IPS-15b (cell line): ENCODE results near the gene UCMA.
"Not testable (repeated sequence)": the region's sequence is repeated elsewhere in the genome, so short reads cannot be mapped to it uniquely, and the experiment has no call there.

Experiments used
- H3K27me3 ChIP-seq: one replicate; pipeline ENCODE4 v1.6.1; 2013; ENCODE audit warnings: low read length; ENCODE audit not compliant: control insufficient read depth, insufficient read depth
- H3K36me3 ChIP-seq: one replicate; pipeline ENCODE4 v1.6.1; 2013; ENCODE audit warnings: low read length; ENCODE audit not compliant: control insufficient read depth, insufficient read depth
- H3K4me1 ChIP-seq: one replicate; pipeline ENCODE4 v1.6.1; 2013; ENCODE audit warnings: mild to moderate bottlenecking, low read length; ENCODE audit not compliant: control insufficient read depth, insufficient read depth
- H3K4me3 ChIP-seq: one replicate; pipeline ENCODE4 v1.5.1; 2013; ENCODE audit warnings: low read depth, low read length
- H3K9ac ChIP-seq: one replicate; pipeline ENCODE4 v1.6.1; 2013; ENCODE audit warnings: low read depth, mild to moderate bottlenecking, low read length
- H3K9me3 ChIP-seq: one replicate; pipeline ENCODE4 v1.6.1; 2013; ENCODE audit warnings: mild to moderate bottlenecking, low read length; ENCODE audit not compliant: control insufficient read depth, insufficient read depth

The UCMA gene, protein sequence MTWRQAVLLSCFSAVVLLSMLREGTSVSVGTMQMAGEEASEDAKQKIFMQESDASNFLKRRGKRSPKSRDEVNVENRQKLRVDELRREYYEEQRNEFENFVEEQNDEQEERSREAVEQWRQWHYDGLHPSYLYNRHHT

DNA sequence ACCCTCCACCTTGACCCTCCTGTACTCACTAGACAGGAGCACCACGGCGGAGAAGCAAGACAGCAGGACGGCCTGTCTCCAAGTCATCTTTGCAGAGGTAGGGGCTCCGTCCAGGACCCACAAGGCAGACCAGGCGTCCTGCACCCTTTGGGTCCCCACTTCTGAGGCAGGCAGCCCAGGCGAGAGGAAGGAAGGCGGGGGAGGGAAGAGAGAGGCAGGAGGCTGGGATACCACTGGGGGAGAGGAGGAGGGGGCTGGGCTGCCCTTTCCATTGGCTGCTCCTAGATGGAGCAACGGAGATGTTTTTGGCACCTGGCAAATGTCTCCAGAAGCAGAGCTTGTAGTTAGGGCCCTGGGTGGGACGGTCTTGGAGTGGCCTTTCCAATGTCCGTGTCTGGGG is at the start of gene UCMA:
Gene UCMA, minus strand, starts transcription at position 203 of the 400 bp plus-strand sequence. Its CDS starts 116 bp downstream, at position 87.
- Histone ChIP-seq H3K9ac (no peak within 1 kb of the TSS), H3K9me3 (no peaks in the 10 kb centered on the region), H3K4me1 (peaks cover 8% of the 10 kb centered on the region), H3K27me3 (no peaks in the 10 kb centered on the region), H3K4me3 (no peak within 1 kb of the TSS), H3K36me3 (no peaks in the 10 kb centered on the region)

DNA sequence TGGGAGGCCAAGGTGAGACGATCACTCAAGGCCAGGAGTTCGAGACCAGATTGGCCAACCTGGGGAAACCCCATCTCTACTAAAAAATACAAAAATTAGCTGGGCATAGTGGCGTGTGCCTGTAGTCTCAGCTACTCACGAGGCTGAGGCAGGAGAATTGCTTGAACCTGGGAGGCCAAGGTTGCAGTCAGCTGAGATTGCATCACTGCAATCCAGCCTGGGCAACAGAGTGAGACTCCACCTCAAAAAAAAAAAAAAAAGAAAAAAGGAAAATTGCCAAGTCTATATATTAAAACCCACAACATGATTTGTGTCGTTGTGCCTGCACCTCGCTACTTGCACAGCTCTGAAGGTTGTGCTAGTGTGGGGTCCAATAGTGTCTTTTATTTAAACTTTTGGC is 48.2 kb upstream of the UCMA start:
- H3K36me3 ChIP-seq, H3K27me3 ChIP-seq, H3K4me1 ChIP-seq, H3K9me3 ChIP-seq, H3K4me3 ChIP-seq, H3K9ac ChIP-seq: not testable (repeated sequence)

DNA sequence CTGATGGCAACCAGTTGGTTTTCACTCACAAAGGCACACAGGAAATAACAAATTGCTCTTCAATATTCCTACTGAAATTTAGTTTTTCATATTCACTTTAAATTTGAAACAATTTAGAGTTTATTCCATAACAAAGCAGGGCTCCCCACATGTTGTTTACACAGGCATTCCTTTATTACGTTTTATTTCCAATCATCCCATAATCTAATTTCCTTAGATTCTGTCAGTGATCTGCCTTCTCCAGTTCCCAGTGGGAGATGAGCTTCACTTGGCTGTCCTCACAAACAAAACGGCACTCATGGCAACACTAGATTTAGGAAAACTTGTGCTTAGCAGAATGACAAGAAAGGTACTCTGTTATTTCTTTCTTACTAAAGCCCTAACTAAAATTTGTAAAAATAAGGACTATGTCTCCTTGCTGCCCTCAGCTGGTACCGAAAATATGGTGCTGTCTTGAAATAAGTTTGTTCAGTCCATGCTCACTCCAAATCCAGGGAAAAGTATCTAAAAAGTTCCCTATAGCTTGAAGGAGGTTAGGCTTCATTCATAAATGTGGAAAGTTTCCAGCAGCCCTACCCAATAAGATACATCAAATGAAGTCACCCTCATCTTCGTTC is 42.7 kb upstream of the UCMA start:
- Histone ChIP-seq H3K4me3 (no peak overlapping the region), H3K9me3 (no peaks in the 10 kb centered on the region), H3K9ac (no peak overlapping the region), H3K27me3 (no peaks in the 10 kb centered on the region), H3K36me3 (no peaks in the 10 kb centered on the region), H3K4me1 (peaks cover 4% of the 10 kb centered on the region)

GRCh38 chr10:13276146-13276545 is 42.0 kb upstream of the UCMA start:
- H3K4me3 ChIP-seq, H3K27me3 ChIP-seq, H3K36me3 ChIP-seq, H3K9me3 ChIP-seq, H3K9ac ChIP-seq, H3K4me1 ChIP-seq: not testable (repeated sequence)

GRCh38 chr10:13272164-13272571 is 38.0 kb upstream of the UCMA start:
- Histone ChIP-seq H3K9ac (no peak overlapping the region), H3K9me3 (no peaks in the 10 kb centered on the region), H3K36me3 (no peaks in the 10 kb centered on the region), H3K27me3 (no peaks in the 10 kb centered on the region), H3K4me1 (peaks cover 13% of the 10 kb centered on the region), H3K4me3 (no peak overlapping the region)

DNA sequence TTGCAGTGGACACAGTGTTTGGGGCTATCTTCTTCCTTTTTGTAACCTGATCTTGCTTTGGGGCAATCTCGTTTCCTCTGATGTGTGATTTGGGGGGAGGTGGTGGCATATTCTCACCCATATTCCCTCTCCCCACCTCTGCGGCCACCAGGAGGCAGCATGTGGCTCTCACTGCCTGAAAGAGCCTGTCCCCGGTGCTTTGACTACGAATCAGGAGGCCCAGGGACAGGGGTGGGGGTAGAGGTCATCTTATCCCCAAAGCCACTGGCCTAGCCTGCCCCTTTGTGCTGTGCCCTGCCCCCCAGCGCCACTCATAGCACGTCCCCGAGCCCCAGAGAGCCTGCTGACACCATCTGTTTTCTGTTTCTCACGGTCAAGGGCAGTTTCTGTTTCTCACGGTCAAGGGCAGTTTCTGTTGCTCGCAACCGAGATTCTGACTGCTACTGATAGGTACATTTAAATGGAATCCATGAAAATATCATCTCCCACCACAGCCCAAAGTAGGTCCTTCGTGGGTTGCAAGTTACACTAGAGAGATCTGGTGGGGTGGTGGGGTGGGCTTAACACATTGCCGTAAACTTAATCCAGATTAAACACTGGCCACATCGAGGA is 37.5 kb upstream of the UCMA start:
- Histone ChIP-seq H3K9me3 (no peaks in the 10 kb centered on the region), H3K36me3 (no peaks in the 10 kb centered on the region), H3K9ac (no peak overlapping the region), H3K4me1 (peaks cover 13% of the 10 kb centered on the region), H3K27me3 (no peaks in the 10 kb centered on the region), H3K4me3 (no peak overlapping the region)

DNA sequence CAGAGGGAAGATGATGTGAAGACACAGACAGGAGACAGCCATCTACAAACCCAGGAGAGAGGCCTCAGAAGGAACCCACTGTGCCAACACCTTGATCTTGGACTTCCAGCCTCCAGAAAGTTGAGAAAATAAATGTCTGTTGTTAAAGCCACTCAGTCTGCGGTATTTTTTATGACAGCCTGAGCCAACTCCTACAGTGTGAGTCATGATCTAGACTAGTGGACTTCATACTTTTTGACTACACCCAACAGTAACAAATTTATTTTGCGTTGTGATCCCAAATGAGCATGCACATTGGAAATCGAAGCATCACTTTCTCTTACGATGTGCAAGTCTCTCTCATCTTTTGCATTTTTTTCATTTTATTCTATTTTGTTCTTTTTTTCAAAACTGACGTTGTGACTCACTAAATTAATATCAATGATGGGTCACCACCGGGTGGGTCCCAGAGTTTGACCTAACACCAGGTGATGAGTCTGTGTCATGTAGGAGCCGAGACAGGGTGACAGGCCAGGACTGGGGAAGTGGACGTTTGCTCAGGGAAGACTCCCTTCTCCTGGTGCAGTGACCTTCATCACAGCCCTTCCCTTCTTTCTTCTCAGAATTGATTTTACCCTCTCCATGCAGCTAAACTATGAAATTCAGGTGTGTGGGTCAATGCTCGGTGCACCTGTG is 36.8 kb upstream of the UCMA start:
- no peak overlapping the region for H3K9ac ChIP-seq
- peaks cover 13% of the 10 kb centered on the region for H3K4me1 ChIP-seq
- no peak overlapping the region for H3K4me3 ChIP-seq

GRCh38 chr10:13268841-13269240 is 34.7 kb upstream of the UCMA start:
- Histone ChIP-seq H3K4me1 (peaks cover 13% of the 10 kb centered on the region), H3K27me3 (no peaks in the 10 kb centered on the region), H3K9me3 (no peaks in the 10 kb centered on the region), H3K36me3 (no peaks in the 10 kb centered on the region), H3K9ac (no peak overlapping the region), H3K4me3 (no peak overlapping the region)

More for the DNA sequence above, 36.8 kb upstream of the UCMA start:
- H3K9me3 ChIP-seq, result no peaks in the 10 kb centered on the region
- H3K27me3 ChIP-seq, result no peaks in the 10 kb centered on the region
- H3K36me3 ChIP-seq, result no peaks in the 10 kb centered on the region

GRCh38 chr10:13268310-13268709 is 34.1 kb upstream of the UCMA start:
- Histone ChIP-seq H3K9me3 (no peaks in the 10 kb centered on the region), H3K4me3 (no peak overlapping the region), H3K4me1 (peaks cover 13% of the 10 kb centered on the region), H3K9ac (no peak overlapping the region), H3K27me3 (no peaks in the 10 kb centered on the region), H3K36me3 (no peaks in the 10 kb centered on the region)

GRCh38 chr10:13263591-13263990 is 29.4 kb upstream of the UCMA start:
- no peak overlapping the region for H3K9ac ChIP-seq
- no peak overlapping the region for H3K4me3 ChIP-seq
- no peaks in the 10 kb centered on the region for H3K27me3 ChIP-seq
- no peaks in the 10 kb centered on the region for H3K36me3 ChIP-seq
- H3K4me1 ChIP-seq, result no peaks in the 10 kb centered on the region
- H3K9me3 ChIP-seq, result no peaks in the 10 kb centered on the region

DNA sequence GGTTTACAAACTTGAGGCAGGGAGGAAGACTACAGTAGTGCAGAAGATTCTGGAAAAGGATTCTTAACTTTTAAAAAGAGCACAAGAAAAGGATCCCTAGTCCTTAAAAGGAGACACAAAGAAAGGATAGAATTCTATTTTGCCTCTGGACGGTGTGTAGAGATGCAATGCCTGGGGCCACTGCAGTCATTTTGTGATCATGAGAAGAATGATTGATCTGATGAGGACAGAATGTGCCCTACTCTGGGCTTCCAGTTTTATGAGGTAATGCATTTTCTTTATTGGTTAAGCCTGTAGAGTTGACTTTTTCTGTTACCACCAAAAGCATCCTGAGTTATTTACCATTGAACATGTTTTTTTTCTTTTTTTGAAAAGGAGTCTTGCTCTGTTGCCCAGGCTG is 28.3 kb upstream of the UCMA start:
- H3K36me3 ChIP-seq, result no peaks in the 10 kb centered on the region
- no peaks in the 10 kb centered on the region for H3K27me3 ChIP-seq
- H3K4me1 ChIP-seq, result no peaks in the 10 kb centered on the region
- H3K9ac ChIP-seq, result no peak overlapping the region
- H3K4me3 ChIP-seq, result no peak overlapping the region
- no peaks in the 10 kb centered on the region for H3K9me3 ChIP-seq

- H3K27me3 ChIP-seq, result no peaks in the 10 kb centered on the region
- no peaks in the 10 kb centered on the region for H3K9me3 ChIP-seq
- no peak overlapping the region for H3K9ac ChIP-seq
- no peak overlapping the region for H3K4me3 ChIP-seq
- H3K36me3 ChIP-seq, result no peaks in the 10 kb centered on the region
- H3K4me1 ChIP-seq, result no peaks in the 10 kb centered on the region
These were observed 23.5 kb upstream of the UCMA start for GRCh38 chr10:13257621-13258140.
